DMS53 (cell line): Measurements from ENCODE around the gene LY9.

Experiments
- DNase-seq: peaks from one replicate; lab custom pipeline; 2025; lab: John Stamatoyannopoulos, UW

LY9 gene

DNA sequence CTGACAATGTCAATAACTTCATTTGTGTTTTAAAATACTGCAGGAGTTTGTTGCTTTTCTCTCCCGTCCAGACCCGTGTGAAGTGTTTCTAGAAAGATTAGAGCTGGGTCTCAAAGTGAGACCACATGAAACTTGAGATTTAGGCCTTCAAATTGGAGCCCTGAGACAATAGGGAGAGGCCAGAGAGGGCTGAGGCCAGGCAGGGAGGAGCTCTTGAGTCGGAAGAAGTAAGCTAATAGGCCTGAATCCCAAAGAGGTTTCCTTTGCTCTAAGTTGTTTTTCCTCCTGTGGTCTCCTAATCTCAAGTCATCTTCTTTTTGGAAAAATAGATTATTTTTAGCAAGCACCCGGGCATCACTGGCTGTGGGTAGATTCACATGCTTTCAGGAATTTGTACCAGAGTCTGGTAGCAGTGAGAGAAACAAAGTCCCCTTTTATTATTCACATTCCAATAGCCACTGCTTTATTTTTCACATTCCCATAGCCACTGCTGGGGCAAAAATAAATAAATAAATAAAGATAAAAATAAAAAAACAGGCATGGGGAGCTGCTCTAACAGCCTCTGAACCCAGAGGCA, 41.1 kb downstream of the LY9 start:
- no peak for DNase-seq

DNA sequence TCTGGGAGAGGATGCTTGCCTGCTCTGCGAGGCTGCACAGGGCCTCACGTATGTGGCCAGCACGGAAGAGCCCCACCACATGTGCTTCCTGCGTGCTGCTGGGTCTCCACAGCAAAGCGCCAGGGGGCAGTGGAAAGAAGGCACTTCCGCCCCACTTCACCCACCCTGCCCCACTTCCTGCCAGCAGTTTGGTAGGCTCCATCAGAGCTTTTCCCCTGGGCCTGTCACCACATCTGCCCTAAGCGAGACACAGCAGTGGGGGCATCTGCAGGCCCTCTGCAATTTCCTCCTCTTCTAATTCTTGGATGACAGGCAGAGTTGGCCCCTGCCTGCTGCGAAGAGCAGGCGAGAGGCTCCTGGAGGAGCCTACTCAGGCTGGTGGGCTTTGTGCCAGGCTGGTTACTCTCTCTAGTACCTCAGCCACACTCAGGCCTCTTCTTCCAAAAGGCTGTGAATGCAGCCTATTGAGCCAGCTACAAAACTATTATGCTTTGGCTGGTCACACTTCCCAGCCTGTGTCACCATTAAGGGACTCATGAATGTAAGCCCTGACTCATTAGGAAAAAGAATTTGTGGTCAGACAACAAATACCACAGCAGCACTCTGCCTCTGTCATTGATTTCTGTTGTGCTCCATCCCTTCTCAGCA, 41.7 kb downstream of the LY9 start:
- peak; percentile 14 for DNase-seq

- DNase-seq = no peak
These were observed 42.9 kb downstream of the LY9 start for GRCh38 chr1:160838888-160839287.

GRCh38 chr1:160839746-160840145, 43.8 kb downstream of the LY9 start:
- DNase-seq = no peak

DNA sequence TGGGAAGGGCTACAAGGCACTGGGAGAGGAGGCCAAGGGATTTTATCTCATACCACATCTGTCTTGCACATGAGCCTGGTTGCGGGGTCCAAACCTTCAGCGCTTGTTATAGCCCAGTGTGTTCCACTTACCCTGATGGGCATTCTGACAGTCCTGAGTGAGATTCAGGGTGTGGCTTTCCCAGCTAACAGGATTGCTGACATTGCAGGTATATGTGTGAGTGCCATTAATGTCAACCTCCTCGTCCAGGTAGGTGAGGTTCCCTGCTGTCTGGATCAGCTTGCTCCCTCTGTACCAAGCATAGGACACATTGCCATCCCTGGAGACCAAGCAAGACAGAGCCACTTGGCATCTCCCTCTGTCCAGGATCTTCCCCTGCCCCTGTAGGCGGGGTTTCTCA, 45.1 kb downstream of the LY9 start:
- DNase-seq = no peak

DNA sequence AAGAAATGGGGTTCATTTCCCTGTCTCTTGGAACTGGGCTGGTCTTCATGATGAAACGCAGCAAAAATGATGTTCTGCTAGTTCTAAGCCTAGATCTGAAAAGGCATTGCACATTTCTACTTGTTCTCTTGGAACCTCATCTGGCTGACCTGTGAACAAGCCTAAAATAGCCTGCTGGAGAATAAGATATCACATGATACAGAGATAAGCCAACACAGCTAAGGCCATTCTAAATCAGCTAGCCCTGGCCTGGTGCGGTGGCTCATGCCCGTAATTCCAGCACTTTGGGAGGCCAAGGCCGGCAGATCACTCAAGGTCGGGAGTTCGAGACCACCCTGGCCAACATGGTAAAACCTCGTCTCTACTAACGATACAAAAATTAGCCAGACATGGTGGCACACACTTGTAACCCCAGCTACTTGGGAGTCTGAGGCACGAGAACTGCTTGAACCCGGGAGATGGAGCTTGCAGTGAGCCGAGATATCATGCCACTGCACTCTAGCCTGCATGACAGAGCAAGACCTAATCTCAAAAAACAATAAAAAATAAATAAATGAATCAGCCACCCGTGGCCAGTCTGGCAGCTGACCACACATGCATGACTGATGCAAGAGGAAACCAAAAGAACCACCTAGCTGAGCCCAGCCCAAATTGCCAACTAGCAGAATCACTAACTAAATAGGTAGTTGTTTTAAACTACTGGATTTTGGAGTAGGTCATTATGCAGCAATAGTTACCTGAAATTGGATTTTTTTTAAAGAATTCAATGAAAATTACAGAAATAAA, 48.7 kb downstream of the LY9 start:
- DNase-seq = peak; percentile 24

DNA sequence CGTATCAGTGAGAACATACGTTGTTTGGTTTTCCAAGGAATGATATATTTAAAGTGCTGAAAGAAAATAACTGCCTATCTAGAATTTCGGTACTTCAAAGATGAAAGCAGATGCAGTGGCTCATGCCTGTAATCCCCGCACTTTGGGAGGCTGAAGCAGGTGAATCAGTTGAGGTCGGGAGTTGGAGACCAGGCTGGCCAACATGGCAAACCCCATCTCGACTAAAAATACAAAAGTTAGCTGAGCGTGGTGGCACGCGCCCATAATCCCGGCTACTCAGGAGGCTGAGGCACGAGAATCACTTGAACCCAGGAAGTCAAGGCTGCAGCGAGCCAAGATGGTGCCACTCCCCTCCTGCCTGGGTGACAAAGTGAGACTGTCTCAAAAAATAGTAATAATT, 50.3 kb downstream of the LY9 start:
- no peak for DNase-seq

GRCh38 chr1:160850541-160850940, 54.6 kb downstream of the LY9 start:
- no peak for DNase-seq

DNA sequence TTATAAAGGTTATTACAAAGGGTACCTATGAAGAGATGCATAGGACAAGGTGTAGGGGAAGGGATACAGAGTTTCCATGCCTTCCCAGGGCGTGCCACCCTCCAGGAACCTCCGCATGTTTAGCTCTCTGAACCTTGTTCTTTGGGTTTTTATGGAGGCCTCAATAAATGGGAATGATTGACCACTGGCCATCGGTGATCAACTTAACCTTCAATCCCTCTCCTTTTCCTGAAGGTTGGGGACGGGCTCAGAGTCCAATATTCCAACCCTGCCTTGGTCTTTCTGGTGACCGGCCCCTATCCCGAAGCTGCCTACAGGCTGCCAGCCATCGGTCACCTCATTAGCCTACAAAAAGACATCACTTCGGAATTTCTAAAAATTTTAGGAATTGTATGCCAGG, 55.0 kb downstream of the LY9 start:
- no peak for DNase-seq

DNA sequence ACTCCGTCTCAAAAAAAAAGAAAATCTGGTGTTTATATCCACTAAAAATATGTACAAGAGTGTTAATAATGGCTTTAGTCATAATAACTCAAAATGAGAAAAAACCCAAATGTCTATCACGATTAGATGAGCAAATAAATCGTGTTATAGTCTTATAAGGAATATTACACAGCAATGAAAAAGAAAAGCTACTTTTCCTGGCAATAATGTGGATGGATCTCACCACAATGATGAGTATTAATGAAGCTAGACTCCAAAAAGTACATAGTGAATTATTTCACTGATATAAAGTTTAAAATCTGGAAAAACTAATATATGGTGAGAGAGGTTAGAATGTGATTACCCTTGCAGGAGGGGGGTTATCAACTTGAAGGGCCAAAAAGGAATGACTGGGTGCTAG, 57.0 kb downstream of the LY9 start:
- DNase-seq = no peak

- no peak for DNase-seq
These were observed 57.8 kb downstream of the LY9 start for GRCh38 chr1:160853754-160854153.

DNA sequence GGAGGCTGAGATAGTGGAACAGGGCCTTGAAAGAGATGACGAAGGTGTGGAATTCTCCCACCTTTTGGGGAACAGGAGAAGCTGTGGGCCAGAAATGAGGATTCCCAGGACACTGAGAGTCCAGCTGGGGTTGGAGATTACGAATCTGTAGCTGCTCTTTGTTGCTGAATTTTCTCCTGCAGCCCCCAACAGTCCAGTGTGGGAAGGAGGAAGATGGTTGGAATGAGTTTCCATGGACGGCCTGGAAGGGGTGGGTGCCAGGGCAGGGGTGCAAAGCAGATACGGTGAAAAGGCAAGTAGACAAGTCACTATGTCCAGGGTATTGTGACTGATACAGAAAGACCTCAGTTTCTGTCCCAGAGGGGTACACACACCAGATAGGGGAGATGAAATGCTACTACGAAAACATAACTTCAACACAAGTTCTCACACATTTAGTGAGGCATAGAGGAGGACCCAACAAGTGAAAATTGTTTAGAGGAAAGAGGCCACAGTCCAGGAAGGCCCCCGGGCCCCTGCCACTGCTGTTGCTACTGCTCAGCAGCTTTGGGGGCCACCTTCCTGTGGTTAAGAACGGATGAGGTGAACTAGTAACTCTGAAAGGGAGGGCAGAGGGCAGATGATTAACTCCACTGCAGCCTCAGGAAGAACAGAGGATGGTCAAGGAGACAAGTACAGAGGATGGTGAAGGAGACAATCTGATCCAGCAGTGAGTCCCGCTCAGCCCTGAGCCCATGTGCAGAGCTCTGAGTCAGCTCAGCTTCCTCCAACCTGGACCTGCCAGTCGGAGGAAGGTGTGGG, 59.4 kb downstream of the LY9 start:
- no peak for DNase-seq

DNA sequence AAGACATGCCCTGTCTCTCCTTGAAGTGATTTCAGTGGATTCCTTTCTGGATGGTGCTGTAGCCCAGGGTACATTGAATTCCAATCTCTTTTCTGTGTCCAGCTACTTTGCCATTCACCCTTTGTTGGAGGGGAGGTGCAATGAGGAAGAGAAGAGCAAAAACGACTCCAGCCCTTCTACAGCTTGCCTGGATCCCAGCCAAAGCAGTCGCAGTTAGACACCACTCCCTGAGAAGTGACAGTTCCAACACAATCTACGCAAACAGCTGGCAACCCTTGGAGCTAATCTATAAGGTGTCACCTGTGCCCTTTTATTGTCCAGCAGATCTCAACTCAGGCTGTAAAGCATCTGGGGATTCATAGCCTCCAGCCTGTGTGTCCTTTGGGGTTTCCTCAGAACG, 62.1 kb downstream of the LY9 start:
- peak; percentile 8 for DNase-seq

- DNase-seq = no peak
These were observed 62.5 kb downstream of the LY9 start for GRCh38 chr1:160858507-160858906.

GRCh38 chr1:160859166-160859565, 63.2 kb downstream of the LY9 start:
- no peak for DNase-seq

DNA sequence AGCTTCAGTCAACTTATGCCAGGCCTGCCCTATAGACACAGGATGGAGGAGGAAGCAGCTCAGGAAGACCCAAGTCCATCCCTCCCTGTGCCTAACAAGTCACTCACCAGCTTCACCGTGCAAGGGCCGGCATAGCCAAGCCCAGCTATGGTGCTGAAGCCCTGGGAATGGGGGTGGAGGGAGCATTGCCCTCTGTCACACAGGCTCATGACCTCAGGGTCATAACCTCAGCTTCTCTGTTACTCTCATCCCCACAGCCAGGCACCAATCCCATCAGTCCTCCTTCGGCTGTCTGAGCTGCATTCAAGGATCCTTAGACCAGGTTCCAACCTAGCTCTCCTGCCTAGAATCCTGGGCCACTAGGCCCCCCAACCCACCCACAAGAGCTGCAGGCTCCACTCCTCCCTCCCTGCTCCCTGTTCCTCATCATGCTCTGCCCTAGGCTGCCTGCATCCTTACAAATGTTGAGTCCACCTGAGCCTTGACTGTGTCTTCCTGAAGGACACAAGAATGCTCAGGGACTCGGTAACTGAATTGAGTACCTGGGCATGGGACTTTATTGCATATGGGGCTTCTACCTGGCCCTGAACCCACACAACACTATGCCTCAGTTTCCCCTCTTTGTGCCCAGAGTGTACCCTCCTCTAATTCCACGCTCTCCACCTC, 65.0 kb downstream of the LY9 start:
- no peak for DNase-seq

DNA sequence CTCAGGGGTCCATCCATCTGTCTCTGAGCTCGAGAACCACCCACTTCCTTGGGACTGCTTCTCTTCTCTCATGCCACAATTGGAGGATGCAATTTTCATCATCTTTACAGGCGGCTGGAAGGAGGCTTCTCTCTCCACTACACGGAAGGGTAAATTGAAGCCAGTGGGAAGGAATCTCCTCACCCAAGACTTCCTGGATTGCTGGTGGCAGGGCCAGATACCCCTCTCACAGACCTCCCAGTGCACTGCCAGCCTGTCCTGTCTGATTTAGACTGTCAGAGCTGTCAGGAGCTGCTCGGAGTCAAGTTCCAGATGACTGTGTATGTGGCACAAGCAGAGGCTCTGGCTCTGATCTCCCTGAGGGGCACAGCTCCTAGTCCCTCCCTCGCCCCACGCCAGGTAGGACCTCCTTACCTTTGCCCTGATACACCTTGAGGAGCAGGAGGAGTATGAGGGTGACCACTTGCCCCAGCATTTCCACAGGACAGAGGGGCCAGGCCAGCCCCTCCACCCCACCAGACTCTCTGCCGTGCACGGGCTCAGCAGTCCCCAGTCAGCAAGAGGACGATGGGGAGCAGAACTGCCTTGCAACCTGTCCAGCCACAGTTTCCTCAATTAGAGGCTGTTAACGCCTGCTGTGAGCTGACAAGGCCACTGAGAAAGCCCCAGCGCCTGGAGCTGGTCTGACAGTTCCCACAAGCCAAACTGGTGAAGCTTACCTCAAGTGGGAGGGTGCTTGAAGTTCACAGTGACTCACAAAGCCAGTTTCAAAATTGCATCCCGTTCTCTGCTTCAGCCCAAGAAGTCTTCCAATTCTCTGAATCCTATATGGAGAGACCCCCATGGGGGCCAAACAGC, 66.5 kb downstream of the LY9 start, which contains the start of gene CD244:
TSS of gene CD244 (minus strand) at position 685 of the 858 bp plus-strand sequence. CDS start at position 475, 210 bp downstream.
- peak; percentile 27 for DNase-seq

DNA sequence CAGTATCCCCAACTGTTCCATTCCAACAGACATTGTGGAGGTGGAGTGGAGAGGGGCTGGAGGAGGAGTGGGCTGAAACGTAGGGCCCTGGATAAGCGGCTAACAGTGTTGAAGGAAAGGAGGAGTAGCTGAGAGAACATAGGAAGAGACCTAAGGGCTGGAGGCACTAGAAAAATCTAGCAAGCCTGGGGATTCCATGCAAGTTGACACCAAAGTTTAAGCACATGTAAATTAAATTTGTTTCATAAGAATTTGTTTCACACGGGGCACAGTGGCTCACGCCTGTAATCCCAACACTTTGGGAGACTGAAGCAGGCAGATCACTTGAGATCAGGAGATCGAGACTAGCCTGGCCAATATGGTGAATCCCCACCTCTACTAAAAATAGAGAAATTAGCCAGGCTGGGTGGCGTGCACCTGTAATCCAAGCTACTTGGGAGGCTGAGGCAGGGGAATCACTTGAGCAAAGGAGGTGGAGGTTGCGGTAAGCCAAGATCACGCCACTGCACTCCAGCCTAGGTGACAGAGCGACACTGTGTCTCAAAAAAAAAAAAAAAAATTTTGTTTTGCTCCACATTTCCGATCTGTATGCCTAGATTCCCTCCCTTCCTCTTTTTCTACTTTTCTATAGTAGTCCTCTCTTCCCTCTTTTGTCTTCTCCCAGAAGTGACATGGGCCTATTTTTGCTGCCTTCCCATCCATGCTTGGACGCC, 67.2 kb downstream of the LY9 start:
- no peak for DNase-seq

GRCh38 chr1:160863774-160864131, 67.8 kb downstream of the LY9 start:
- no peak for DNase-seq

DNA sequence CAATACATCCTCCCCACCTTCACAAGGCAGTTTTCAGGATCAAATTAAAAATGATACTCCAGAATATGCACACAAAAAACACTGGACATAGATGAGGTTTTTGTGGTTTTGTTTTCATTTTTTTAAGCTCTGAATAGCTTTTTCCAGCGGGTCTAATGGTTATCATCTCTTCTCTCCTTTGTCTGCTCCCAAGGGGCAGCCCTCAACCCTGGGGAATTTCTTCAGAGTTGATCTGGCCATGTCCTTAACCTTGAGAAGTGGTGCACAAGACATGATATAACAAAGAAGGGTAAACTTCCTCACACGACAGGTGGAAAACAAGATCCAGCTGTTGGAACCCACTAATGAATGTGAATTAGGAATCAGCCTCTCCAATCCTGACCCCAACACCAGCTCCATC, 68.2 kb downstream of the LY9 start:
- no peak for DNase-seq
